GM21717 (cell line): ENCODE measurements around the gene MRPL36.
"Not testable (repeated sequence)": the region's sequence is repeated elsewhere in the genome, so short reads cannot be mapped to it uniquely, and the experiment has no call there.

Experiments used
- ATAC-seq: cut with Tn5 transposase; IDR thresholded peaks from one replicate; pipeline ENCODE4 v1.9.1; 2021; ENCODE audit warnings: mild to moderate bottlenecking, moderate library complexity; ENCODE audit not compliant: unreplicated experiment

MRPL36 gene

DNA sequence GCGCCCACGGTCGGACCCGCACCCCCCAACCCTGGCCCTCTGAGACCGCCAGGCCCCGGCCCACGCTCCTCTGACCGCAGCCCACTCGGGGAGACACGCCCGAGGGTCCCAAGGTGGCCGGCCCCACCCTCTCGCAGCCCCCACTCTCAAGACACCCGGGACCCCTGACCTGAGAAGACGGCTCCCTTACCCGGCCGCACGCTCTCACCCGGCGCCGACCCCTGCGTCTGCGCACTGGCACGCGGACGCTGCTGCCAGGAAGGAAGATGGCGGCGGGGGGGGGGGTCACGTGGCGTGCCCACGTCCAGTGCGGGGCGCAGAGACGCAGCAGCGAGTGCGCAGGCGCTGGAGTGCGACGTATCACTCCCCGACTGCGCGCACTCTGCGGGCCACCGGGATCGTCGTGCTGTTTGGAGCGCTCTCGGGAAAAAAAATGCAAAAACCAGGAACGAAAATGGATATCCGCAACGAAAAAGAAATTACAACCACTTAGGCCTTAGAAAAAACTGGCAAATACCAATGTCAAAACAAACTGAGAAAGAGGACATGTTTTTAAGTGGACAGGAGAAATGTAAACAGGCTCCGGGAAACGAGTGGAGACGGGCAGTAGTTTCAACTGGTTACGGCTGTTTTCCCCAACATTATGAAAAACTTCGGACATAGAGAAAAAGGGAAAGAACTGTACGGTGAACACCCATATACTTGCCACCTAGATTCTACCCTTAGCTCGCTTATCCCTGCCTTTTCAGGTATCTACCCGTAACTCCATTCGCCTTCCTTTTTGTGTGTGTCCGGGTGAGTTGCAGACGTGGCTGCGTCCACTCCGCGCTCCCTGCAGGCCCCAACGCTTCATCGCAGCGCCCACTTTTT is at the start of gene MRPL36:
TSS of gene MRPL36 (minus strand) at position 236 of the 870 bp plus-strand sequence. CDS start 902 bp downstream, outside the sequence.
- peak; percentile 50 for ATAC-seq

DNA sequence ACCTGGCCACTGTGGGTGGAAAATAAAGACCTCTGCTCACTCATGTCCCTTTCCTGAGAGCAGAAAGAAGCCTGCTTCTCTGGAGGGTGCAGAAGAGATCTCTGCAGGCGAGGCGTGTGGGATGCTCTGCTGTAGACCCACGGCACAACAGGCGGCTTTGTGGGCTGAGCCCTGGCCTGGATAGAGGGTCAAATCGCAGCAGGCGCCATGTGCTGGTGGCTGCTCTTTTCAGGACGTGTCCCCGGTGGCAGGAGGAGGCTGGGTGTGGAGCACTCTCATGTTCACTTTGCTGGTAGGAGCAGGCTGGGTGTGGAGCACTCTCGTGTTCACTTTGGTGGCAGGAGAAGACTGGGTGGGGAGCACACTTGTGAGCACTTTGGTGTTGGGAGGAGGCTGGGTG is 48.0 kb upstream of the MRPL36 start:
- ATAC-seq: no peak

DNA sequence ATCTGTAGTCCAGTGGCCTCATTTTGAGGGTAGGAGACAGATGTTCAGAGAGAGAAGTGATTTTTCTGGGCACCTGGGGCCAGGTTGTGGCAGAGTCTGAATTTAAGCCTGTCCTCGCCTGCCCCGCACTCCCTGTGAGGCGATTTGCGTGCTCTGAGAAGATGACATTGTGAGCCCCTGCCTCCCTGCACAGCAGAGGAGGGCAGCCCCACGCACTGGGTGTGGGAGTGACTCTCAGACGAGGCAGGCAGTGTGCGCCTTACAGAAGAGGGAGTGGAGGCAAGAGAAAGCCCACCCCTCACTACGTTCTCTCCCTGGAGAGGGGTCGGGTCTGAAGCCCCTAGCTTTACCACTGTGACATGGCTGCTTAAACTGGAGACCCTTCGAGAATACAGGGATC is 47.4 kb upstream of the MRPL36 start:
- no peak for ATAC-seq

DNA sequence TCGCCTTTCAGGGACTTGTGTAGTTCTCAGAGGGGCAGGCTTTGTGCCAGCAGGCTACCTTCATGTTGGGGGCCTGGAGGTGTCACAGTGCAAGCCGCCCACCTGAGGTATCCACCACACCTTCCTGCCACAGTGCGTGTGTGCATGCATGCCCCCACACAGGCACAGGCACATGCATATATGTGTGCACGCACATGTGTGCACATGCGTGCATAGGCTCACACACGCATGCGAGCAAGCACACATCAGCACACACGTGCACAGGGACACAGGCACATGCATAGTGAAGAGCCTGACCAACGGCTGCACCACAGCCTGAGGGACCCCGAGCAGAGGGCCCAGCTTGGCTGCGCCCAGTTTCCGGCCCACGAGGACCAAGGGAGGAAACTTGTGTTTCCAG is 46.9 kb upstream of the MRPL36 start:
- no peak for ATAC-seq

DNA sequence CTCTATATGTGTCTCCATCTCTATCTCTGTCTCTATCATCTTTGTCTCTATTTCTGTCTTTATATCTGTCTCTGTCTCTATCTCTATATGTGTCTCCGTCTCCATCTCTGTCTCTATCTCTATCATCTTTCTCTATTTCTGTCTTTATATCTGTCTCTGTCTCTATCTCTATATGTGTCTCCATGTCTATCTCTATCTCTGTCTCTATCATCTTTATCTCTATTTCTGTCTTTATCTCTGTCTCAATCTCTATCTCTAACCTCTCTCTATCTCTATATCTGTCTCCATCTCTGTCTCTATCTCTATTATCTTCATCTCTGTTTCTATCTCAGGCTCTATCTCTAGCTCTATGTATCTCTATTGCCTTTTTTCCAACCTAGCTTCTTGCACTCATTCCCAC is 46.1 kb upstream of the MRPL36 start:
- no peak for ATAC-seq

DNA sequence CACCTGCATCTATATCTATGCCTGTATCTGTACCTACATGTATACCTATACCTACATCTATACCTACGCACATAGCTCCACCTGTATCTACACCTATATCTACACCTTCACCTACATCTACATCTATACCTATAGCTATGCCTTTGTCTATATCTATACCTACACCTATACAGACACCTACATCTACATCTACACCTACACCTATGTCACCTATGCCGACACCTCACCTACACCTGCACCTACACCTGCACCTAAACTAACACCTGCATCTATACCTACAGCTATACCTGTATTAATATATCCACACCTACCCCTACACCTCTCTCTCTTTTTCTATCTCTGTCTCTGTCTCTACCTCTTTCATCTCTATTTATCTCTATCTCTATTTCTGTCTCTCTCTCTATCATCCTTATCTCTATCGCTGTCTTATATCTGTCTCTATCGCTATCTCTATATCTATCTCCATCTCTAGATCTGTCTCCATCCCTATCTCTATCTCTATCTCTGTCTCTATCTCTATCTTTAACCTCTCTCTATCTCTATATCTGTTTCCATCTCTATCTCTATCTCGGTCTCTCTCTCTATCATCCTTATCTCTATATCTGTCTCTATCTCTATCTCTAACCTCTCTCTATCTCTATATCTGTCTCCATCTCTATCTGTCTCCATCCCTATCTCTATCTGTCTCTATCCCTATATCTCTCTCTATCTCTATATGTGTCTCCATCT is 45.2 kb upstream of the MRPL36 start:
- no peak for ATAC-seq

DNA sequence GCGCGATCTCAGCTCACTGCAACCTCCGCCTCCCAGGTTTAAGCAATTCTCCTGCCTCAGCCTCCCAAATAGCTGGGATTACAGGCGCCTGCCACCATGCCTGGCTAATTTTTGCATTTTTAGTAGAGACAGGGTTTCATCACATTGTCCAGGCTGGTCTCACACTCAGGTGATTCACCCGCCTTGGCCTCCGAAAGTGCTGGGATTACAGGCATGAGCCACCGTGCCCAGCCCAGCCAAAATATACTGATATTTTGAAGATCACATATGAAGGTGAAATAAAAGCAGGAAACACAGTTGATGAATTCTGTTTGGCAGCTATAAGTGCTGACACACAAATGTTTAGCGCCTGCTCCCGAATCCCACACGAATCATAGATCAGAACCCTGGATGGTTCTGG is 44.1 kb upstream of the MRPL36 start:
- ATAC-seq: not testable (repeated sequence)

DNA sequence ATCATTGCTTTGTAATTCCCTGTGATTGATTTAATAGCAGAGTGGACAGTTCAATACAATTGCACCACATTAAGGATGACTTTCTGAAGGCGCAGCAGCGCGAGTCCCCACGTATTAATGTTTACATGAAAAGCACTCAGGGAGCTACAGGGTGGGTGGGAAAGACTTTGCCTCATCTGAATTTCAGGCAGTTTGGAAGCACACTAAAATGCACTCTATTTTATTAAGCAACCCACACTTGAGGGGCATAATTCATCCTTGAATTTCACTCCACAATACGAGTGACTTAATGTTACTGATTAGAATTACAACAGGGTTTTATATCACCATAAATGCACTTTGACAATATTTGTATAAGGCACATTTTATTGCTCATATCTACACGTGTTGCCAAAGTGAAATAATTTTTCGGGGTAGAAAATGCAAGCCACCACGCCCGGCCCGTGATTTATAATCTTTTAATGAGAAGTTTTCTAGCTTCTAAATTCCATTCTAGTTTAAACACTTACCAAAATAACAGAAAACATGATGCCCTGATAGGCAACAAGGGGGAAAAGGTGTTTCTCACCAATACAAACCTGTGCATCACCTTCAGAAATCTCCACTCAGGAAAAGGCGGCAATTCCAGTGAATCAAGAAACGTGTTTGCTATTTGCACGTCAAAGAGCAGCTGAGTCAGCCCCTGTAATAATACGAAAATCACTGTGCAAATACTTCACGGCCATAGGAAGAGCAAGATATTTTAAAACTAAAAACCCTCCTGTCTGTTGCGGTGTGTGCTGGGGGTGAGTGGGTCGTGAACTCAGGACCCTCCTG is 42.6 kb upstream of the MRPL36 start:
- ATAC-seq: no peak

DNA sequence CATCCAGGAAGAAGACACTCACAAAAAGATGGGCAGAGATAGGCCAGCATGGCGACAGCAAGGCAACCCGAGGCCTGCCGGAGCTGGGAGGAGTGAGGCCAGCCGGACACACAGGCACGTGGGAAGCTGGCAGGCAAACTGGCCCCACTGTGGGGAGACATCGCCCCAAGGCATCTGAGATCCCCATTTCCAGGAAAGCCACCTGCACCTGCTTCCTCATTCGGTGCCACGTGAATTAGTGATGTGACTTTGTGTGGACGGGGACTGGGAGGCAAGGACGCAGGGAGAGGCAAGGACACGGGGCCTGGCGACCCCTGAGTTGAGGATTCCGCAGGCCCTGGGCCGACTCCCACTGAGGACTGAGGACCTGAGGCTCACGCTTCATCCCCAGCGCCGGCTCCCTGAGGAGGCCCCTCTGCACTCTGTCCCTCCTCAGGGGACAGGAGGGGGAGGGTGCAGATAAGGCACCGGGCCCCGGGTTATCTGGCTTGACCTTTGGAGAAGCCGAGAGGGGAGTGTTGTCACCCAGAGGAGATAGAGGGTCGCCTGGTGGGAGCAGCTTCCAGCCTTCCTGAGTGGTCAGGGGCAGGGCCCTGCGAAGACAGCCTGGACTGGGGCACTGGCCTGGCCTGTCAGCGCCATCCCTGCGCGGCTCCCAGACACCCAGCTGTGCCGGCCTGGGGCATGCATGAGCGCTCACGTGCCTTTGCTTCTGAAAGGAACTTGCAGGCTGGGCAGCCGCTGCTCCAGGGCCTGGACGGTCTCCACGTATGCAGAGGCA is 41.3 kb upstream of the MRPL36 start:
- ATAC-seq: no peak

DNA sequence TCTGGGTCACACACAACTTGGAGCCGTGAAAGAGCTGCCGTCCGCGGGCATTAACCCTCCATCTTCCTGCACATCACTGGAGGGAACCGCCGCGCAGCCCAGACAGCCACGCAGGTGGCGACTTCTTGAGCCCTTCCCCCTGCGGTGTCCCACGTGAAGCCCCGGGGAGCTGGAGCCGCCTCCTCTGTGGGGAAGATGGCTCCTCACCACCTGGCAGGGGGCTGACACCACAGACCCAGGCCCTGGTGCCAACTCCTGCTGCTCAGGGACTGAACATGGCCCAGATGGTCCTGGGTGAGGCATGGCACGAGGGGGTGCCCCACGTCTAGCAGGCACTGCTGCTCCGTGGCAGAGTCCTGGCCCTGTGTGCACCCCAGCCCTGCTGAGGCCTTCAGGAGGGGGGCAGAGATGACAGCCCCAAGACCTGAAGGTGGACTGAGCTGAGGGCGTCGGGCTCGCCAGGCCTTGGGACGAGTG is 40.5 kb upstream of the MRPL36 start:
- ATAC-seq: no peak

DNA sequence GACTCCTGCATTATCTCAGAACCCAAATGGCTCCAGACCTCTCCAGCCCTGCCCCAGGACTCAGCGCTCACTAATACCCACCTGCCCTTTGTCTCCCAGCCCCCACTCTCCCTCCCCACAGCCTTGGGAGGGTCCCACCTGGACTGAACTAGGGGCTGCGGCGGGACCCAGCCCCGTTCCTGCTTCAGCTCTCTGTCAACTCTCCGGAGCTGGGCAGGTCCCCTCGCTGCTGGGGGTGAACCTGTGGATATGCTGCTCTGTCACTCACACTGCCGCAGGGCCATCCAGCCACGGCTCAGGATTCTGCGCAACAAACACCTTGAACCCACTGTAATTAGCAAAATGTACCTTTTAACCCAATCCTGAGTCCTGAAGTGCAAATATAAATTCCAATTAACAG is 38.4 kb upstream of the MRPL36 start:
- no peak for ATAC-seq

DNA sequence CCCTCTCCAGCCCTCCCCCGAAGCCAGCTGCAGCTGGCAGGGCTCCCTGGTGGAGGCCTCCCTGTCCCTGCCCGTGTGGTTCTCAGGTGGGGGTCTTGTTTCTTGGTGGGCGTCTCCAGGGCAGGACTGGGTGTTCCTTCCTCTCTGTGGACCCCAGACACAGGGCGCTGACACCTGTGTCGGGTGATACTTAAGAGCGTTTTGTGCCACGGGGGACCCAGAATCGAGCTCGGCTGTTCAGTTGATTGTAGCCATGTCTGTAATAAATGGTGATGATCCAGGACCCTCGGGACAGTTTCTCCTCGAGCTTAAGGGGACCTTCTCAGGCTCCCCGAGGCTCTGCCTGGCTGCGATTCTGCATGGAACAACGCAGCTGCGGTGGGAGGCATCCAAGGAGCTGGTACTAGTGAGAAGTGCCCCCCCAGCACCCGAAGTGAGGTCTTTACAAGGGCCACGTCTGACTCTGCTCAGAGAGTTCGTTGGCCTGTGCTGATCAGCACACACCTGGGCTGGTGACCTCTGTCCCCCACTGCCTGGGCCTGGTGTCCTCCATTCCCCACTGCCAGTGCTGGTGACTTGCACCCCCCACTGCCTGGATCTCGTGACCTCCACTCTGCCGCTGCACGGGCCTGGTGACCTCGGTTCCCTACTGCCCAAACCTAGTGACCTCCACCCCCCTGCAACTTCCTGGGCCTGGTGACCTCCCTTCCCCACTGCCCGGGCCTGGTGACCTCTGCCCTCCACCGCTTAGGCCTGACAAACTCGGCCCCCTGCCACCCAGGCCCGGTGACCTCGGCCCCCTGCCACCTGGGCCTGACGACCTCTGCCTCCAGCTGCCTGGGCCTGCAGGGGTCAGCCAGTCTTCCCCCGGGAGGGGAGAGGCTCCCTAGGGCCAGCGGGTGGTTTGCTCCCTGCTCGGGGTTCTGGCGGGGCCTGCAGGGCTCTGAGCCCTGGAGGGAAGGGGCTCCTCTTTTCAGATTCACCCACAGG is 37.5 kb upstream of the MRPL36 start:
- ATAC-seq: no peak

DNA sequence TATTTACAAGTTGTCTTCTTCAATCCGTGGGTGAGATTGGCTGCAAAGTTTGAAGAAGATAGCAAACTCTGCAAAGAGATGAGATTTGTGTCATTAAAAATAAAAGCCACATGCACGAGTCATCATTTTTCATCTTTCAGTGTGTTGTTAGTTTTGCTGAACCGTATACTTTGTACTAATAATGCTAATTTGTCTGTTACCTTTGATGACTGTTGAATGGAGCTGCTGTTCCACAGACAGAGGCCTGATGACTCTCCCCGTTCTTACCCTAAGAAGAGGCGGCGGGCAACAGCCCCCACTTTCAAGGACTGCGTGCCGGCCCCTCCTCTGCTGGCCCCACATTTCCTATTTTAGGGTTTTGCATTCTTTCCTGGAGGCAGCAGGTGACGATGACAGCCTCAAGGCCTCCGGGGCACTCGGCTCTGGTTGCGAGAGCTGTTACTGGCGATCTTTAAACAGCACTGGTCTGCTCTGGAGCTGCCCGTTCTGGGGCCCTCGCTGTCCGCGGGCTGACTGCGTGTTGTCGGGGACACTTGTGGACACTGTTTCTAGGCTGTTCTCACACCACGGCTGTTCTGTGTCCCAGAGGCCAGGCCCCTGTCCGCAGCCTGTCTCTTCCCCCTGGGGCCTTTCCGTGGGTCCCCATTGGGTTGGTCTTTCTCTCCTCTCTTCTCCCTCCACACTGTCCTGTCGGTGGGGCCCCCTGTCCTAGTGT is 36.7 kb upstream of the MRPL36 start:
- no peak for ATAC-seq

DNA sequence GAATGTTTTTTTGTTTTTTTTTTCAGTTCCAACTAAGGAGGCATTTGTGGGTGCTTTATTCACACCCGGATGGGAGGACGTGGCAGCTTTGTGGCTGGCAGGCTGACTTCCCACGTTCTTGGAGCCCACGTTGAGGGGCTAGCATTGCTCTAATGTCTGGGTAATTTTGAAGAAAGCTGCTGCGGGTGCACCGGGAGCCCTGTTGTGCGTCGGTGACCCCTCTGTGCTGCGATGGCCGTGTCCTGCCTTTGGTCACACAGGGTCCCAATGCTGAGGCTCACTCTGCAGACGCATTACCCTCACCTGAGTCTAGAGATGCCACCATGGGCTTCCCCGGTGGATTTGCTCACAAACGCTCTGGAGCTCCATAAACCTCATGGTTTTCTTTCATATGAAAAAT is 35.8 kb upstream of the MRPL36 start:
- ATAC-seq: no peak

DNA sequence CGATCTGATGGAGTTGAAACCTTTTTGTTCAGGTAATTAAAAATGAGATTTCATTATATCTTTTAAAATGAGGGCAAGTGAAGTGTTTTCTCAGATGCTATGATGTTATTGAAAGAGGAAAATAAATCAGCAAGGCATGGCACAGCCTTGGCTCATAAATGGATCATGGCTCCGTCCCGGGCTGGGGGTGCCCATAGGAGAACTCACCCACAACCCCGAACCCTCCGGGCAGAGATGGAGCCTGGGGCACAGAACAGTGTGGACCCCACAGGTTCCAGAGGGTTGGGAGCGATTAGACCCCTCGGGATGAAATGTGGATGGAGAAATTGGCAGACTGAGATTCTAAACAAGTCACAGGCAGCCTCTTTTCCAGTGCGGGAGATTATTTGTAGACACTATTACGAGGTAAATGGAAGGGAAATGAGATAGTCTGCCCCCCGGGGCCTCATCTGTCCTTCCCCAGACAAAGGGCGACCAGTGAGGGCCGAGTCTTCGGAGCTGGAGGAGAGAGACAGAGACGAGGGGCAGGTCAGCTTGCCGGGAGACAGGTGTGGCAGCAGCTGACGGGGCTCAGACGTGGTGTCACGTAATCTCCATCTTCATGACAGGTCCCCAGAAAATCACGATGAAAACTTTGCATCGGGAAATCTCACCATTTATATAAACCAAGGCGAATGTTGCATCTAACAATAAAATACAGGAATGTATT is 35.2 kb upstream of the MRPL36 start:
- no peak for ATAC-seq

DNA sequence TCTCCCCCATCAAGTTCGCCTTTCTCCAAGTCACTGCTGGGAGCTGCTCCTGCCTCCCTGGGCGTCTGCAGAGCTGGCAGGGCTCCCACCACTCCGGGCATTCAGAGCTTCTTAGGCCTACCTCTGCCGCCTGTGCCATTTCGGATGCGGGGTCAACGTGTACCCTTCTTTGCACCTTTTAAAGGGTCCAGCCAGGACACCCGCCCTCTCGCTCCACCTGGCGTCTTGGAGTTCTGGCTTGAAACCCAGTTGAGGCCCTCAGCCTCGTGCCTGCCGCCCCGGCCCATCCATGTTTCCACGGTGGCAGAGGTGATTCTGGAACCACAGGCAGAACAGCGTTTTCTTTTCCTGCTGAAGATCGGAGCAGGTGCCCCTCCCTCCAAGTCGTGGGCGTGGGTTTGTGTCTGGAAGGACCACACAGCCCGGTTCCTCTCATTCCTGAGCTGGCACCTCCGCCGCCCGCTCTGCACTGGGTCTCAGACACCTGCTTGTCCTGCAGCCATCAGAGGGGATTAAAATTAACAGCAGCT is 34.5 kb upstream of the MRPL36 start:
- no peak for ATAC-seq

DNA sequence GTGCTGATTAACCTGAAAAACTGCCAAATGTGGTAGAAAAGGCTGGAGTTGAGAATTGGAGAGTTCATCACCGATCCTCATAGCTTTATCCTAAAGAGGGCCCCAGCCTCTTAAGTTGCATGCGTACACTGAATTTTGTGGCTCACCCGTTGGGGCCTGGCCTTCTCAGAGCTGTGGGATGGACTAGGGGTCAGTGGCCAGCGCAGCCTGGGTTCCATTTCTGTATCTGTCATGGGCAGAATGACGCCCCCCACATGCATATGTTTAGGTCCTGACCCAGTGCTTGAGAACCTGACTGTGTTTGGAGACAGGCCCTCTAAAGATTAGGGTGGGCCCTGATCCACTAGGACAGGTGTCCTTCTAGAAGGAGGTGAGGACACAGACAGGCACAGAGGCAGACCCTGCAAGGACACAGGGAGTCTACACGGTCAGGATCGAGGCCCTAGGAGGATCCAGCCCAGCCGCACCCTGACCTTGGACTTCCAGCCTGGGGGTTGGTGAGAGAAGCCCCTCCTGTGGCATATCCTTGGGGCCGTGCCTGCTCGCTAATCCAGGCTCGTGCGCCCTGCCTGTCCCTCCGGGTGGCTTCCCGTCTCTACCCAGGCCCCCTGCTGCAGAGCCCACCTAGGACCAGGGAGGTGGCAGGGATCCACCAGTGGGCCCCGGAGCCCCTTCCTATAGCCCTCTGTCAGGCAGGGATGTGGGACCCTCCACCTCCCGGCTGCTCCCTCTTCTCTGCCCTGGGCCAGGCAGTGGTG is 33.8 kb upstream of the MRPL36 start:
- no peak for ATAC-seq
